NCI-H1436 (cell line): ENCODE data around the gene OR5D13.

ENCODE experiments used
- DNase-seq: peaks from one replicate; lab custom pipeline; 2025; lab: John Stamatoyannopoulos, UW

Gene OR5D13

GRCh38 chr11:55773138-55773537 lies at the start of gene OR5D13:
Gene OR5D13, plus strand, starts transcription at chr11:55773438. Its CDS starts 0 bp downstream, at chr11:55773438.
- DNase-seq, result no peak

- DNase-seq, result no peak
Observed at GRCh38 chr11:55726715-55727324, 46.4 kb upstream of the OR5D13 start.

- DNase-seq, result no peak
Observed at GRCh38 chr11:55732936-55733335, 40.3 kb upstream of the OR5D13 start.

GRCh38 chr11:55791606-55792005 lies 18.4 kb downstream of the OR5D13 start:
- DNase-seq, result no peak

GRCh38 chr11:55793321-55793720 lies 20.1 kb downstream of the OR5D13 start:
- DNase-seq, result no peak

GRCh38 chr11:55795256-55795655 lies 22.0 kb downstream of the OR5D13 start, which contains the start of gene OR5D14:
Gene OR5D14, plus strand, starts transcription at chr11:55795556. Its CDS starts 0 bp downstream, at chr11:55795556.
- no peak for DNase-seq

GRCh38 chr11:55806248-55806647 lies 33.0 kb downstream of the OR5D13 start:
- no peak for DNase-seq

- no peak for DNase-seq
Observed at GRCh38 chr11:55811067-55811466, 37.8 kb downstream of the OR5D13 start, which contains the start of gene OR5L1. Gene OR5L1, plus strand, starts transcription at chr11:55811367. Its CDS starts 100 bp downstream, at chr11:55811467.

GRCh38 chr11:55819330-55819729 lies 46.1 kb downstream of the OR5D13 start, which contains the start of gene OR5D18:
Gene OR5D18, plus strand, starts transcription at chr11:55819630. Its CDS starts 0 bp downstream, at chr11:55819630.
- DNase-seq, result no peak
